GM23248 (cell line): ENCODE data around the gene ADAM19. TPM values are rescaled to one million over a fixed set of nuclear protein-coding genes. Genes with fewer than 3 reads are reported as not detected.

Experiments
- DNase-seq: peaks from one replicate; pipeline ENCODE4 v3.0.0-alpha.2; 2015
- H2AFZ ChIP-seq: fragments of 200-600 bp; sonication (generic); 2 replicates; pipeline ENCODE4 v1.6.1; 2016; ENCODE audit warnings: antibody characterized with exemption
- H3F3A ChIP-seq: fragments of 200-600 bp; sonication (generic); 2 replicates; pipeline ENCODE4 v1.6.1; 2016; ENCODE audit warnings: mild to moderate bottlenecking, antibody characterized with exemption, mixed run types; ENCODE audit not compliant: insufficient read depth
- H3K27ac ChIP-seq: fragments of 200-600 bp; sonication (generic); 2 replicates; pipeline ENCODE4 v1.5.1; 2016; ENCODE audit warnings: mild to moderate bottlenecking
- H3K27me3 ChIP-seq: fragments of 200-600 bp; sonication (generic); replicated peaks from 2 replicates; pipeline ENCODE4 v1.6.1; 2016; ENCODE audit warnings: mild to moderate bottlenecking; ENCODE audit not compliant: insufficient read depth
- H3K36me3 ChIP-seq: fragments of 200-600 bp; sonication (generic); 2 replicates; pipeline ENCODE4 v1.6.1; 2016; ENCODE audit warnings: low read depth, mild to moderate bottlenecking
- H3K4me1 ChIP-seq: fragments of 200-600 bp; sonication (generic); 2 replicates; pipeline ENCODE4 v1.6.1; 2016; ENCODE audit warnings: mild to moderate bottlenecking; ENCODE audit not compliant: insufficient read depth
- H3K4me2 ChIP-seq: fragments of 200-600 bp; sonication (generic); one replicate; pipeline ENCODE4 v1.6.1; 2016; ENCODE audit warnings: mild to moderate bottlenecking; ENCODE audit not compliant: unreplicated experiment
- H3K4me3 ChIP-seq: fragments of 200-600 bp; sonication (generic); 2 replicates; pipeline ENCODE4 v1.5.1; 2016; ENCODE audit warnings: mild to moderate bottlenecking
- H3K79me2 ChIP-seq: fragments of 200-600 bp; sonication (generic); 2 replicates; pipeline ENCODE4 v1.6.1; 2016; ENCODE audit warnings: mild to moderate bottlenecking; ENCODE audit not compliant: insufficient read depth
- H3K9ac ChIP-seq: fragments of 200-600 bp; sonication (generic); 2 replicates; pipeline ENCODE4 v1.6.1; 2016; ENCODE audit warnings: mild to moderate bottlenecking
- H3K9me2 ChIP-seq: fragments of 200-600 bp; sonication (generic); 2 replicates; pipeline ENCODE4 v1.6.1; 2016; ENCODE audit warnings: mixed run types, mild to moderate bottlenecking, moderate library complexity; ENCODE audit not compliant: insufficient read depth
- H3K9me3 ChIP-seq: fragments of 200-600 bp; sonication (generic); one replicate; pipeline ENCODE4 v1.6.1; 2017; ENCODE audit warnings: low read depth
- H4K20me1 ChIP-seq: fragments of 200-600 bp; sonication (generic); 2 replicates; pipeline ENCODE4 v1.6.0; 2016; ENCODE audit not compliant: insufficient read depth
- EZH2 ChIP-seq: fragments of 200-600 bp; sonication (generic); IDR thresholded peaks from 2 replicates; pipeline ENCODE4 v1.6.1; 2018; ENCODE audit warnings: antibody characterized with exemption, mild to moderate bottlenecking; ENCODE audit not compliant: insufficient read depth, poor library complexity, severe bottlenecking
- EZH2phosphoT487 ChIP-seq: fragments of 200-600 bp; sonication (generic); IDR thresholded peaks from 2 replicates; pipeline ENCODE4 v1.6.1; 2018; ENCODE audit warnings: antibody characterized with exemption, moderate library complexity, mild to moderate bottlenecking, low read depth; ENCODE audit not compliant: insufficient read depth
- WGBS, 2 experiments: methylation state at CpG; one replicate each; pipeline ENCODE4 v1.1.6; 2015 to 2017; ENCODE audit warnings: low lambda C conversion rate in 2 of 2, low coverage in 1 of 2; ENCODE audit errors: missing lambda C conversion rate in 2 of 2; 5-methylcytosine and 5-hydroxymethylcytosine counted together
- in situ Hi-C: fragments of 300-500 bp; cut with MboI; formaldehyde crosslinking; loops from 2 replicates; pipeline ENCODE4 v1.15.0; 2020
- polyA plus RNA-seq: library from polyadenylated mRNA; unstranded; fragments of >200 nt; fragmentation: Nextera tagmentation; extraction: Ambion mirVana; gene quantifications from 2 replicates; pipeline ENCODE4 v1.2.1, GENCODE V29; 2016
- total RNA-seq: library from RNA; depleted of rRNA; stranded (reverse); fragments of >200 nt; shearing (Covaris generic); gene quantifications from 2 replicates; pipeline ENCODE4 v1.2.3, GENCODE V29; 2014

The ADAM19 gene
- total and polyA plus RNA-seq, 2 experiments from 2014 or later = 18.1 to 20.5 TPM

DNA sequence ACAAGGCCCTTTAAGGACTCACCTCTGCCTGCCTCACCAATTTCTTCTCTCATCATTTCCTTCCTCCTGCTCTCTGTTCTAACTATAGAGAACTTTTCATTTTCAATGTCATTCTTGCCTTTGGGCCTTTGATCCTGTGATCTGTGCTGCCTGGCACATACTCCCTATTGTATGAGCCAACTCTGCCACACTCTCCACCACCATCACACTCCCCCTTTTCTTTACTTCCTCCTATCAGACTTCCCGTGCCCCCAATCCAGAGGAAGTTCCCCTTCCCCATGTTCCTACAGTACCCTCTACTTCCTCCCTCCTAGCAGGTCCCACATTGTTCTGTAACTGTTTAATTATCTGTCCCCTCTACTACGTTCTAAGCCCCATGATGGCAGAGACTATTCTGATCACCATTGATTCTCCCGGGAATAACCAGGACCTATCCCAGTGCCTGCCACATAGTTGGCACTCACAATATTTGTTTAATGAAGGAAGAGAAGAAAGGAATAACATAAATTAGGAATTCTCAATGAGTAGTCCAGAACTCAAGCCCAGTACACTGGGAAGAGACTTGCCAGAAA, 27.5 kb downstream of the ADAM19 start:
- Histone ChIP-seq H3K4me1 (peaks cover 49% of the 10 kb centered on the region), H3K36me3 (no peaks in the 10 kb centered on the region), H3K9me2 (no peaks in the 10 kb centered on the region), H3K27me3 (no peaks in the 10 kb centered on the region), H2AFZ (no peak overlapping the region), H4K20me1 (no peaks in the 10 kb centered on the region), H3K79me2 (peaks cover 86% of the 10 kb centered on the region), H3K27ac (peak overlapping the region; percentile 91), H3K9me3 (no peaks in the 10 kb centered on the region), H3K4me2 (peak overlapping the region; percentile 77), H3K4me3 (peak overlapping the region; percentile 56), H3K9ac (peak overlapping the region; percentile 29; the same call in 1 of the 2 replicates), H3F3A (peaks cover 36% of the 10 kb centered on the region)
- no peak for DNase-seq
- 58 to 84% methylated on average over 3 of the region's 3 CpGs for WGBS, 2 experiments
- in situ Hi-C loops = no loop called here
- TF ChIP-seq EZH2 (no peak), EZH2phosphoT487 (no peak)

DNA sequence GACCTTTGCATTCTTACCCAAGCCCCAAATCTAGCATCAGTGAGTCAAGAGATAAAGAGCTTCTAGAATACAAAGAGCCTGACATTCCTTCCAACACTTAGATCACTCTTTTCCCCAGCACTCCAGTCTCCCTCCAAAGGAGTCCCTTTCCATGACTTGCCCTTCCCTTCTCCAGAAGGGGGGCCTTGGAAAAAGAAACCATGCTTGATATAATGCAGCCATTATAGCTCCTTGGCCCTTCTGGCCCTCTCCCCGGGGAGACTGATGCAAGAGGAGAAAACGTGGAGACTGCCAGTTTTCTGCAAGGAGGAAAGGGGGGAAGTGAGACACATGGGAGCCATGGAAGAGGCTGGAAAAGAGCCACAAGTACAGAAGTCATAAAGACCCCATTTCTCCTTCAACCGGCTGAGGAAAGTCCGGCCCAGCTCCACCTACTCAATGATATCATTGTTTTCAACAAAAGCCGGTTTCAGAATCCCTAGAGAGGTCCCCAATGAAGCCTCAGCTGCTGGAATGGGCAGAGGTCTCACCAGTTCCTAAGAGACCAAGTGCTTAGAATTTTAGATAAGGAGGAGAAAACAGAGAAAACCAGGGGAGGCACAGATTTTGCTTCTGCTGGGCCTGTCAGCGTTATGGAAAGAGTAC, 29.0 kb downstream of the ADAM19 start:
- no peaks in the 10 kb centered on the region for H4K20me1 ChIP-seq
- H3K9me2 ChIP-seq = no peaks in the 10 kb centered on the region
- H3K36me3 ChIP-seq = no peaks in the 10 kb centered on the region
- no peak overlapping the region for H3K9ac ChIP-seq
- TF ChIP-seq EZH2 (no peak), EZH2phosphoT487 (no peak)
- H3K4me2 ChIP-seq = no peak overlapping the region
- no peak overlapping the region for H3K27ac ChIP-seq
- no peak overlapping the region for H2AFZ ChIP-seq
- in situ Hi-C loops = no loop called here
- H3F3A ChIP-seq = peaks cover 41% of the 10 kb centered on the region
- no peaks in the 10 kb centered on the region for H3K9me3 ChIP-seq
- no peaks in the 10 kb centered on the region for H3K27me3 ChIP-seq
- peaks cover 86% of the 10 kb centered on the region for H3K79me2 ChIP-seq
- H3K4me1 ChIP-seq = peaks cover 55% of the 10 kb centered on the region
- WGBS, 2 experiments = 67 to 74% methylated on average over 6 of the region's 6 CpGs
- peak; percentile 27 for DNase-seq
- no peak overlapping the region for H3K4me3 ChIP-seq

DNA sequence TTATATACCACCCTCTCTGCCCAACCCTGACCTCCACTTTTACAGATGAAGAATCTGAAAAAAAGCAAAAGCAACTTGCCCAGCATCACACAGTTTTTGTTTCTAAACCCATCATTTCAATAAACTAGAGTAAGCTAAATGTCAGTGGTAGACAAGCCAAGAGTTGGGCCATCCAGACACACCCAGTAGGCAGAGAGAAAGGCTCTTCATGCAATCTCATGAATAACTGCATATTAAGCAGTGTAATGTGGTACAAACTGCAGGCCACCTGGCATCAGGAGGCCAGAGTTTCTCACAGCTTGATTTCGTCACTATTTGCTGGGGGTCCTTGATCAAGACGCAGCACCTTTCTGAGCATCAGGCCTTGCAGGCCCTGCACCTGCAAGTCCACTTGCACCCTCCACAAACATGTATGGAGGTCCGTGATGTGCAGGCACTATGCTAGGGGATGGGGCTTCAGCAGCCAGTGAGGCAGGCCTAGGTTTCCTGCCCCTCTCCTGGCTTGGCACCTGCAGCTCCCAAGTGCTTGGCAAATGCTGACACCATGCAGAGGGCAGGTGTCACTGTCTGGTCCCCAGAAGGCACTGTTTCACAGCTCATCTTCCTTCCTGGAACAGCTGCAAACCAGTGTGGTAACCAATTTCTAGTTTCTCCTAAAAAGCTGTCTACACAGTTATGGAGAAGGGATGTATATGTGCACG, 29.8 kb downstream of the ADAM19 start:
- Histone ChIP-seq H2AFZ (no peak overlapping the region), H3K9ac (no peak overlapping the region), H3K27me3 (no peaks in the 10 kb centered on the region), H3K4me3 (no peak overlapping the region), H4K20me1 (no peaks in the 10 kb centered on the region), H3F3A (peaks cover 49% of the 10 kb centered on the region), H3K4me2 (no peak overlapping the region), H3K4me1 (peaks cover 63% of the 10 kb centered on the region), H3K9me3 (no peaks in the 10 kb centered on the region), H3K27ac (no peak overlapping the region), H3K36me3 (no peaks in the 10 kb centered on the region), H3K9me2 (no peaks in the 10 kb centered on the region), H3K79me2 (peaks cover 83% of the 10 kb centered on the region)
- 97 to 98% methylated on average over 4 of the region's 4 CpGs for WGBS, 2 experiments
- TF ChIP-seq EZH2 = no peak
- no peak for TF ChIP-seq EZH2phosphoT487
- DNase-seq = no peak
- in situ Hi-C loops = no loop called here

DNA sequence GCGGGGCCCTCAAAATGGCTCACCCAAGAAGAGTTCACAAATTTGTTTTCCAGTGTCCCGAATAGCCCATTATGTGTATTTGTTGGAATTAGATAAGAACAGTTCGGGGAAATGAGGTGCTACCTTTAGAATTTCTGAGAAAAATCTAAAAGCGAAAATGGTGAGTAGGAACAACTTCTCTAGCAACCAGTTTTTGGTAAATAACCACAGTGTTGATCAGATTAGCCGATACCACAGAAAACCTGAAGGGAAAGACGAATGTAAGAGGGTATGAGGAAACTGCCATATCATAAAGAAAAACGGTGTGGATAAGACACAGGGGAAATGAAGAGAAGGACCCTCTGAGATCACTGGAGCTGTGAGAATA, 31.0 kb downstream of the ADAM19 start:
- Histone ChIP-seq H3K27me3 (no peaks in the 10 kb centered on the region), H3K27ac (no peak overlapping the region), H3K36me3 (no peaks in the 10 kb centered on the region), H3F3A (peaks cover 57% of the 10 kb centered on the region), H4K20me1 (no peaks in the 10 kb centered on the region), H3K4me3 (no peak overlapping the region), H3K9me2 (no peaks in the 10 kb centered on the region), H3K4me2 (no peak overlapping the region), H3K9me3 (no peaks in the 10 kb centered on the region), H3K9ac (no peak overlapping the region), H2AFZ (no peak overlapping the region), H3K79me2 (peaks cover 83% of the 10 kb centered on the region), H3K4me1 (peaks cover 62% of the 10 kb centered on the region)
- no peak for DNase-seq
- in situ Hi-C loops = no loop called here
- WGBS, 2 experiments = 96 to 98% methylated on average over 7 of the region's 7 CpGs
- TF ChIP-seq EZH2phosphoT487 = no peak
